ENCODE data around the gene WDHD1. TPM values are rescaled to one million over a fixed set of nuclear protein-coding genes. Genes with fewer than 3 reads are reported as not detected.

The WDHD1 gene
- total RNA-seq (2022) = 5.8 and 6.5 TPM in 2 replicates
- Bru-seq, nascent RNA = percentile 56 among the genes with signal in this experiment
- BruChase-seq, experiment 1, labeled RNA remaining after a 6-hour chase = percentile 56 among the genes with signal in this experiment
- percentile 57 among the genes with signal in this experiment for BruChase-seq, experiment 2, labeled RNA remaining after a 2-hour chase
- long read RNA-seq, full-length matches to known transcripts = 7 of 12 reads
- long read RNA-seq, partial matches to known transcripts = 0 of 12 reads
- long read RNA-seq, other reads (novel, unspliced or antisense) = 5 of 12 reads

- peak within 1 kb of the TSS; percentile 91 for H3K4me3 Mint-ChIP-seq (ENCODE audit: unreplicated experiment)
- H3K27ac Mint-ChIP-seq (ENCODE audit: low read depth, unreplicated experiment) = peak within 1 kb of the TSS; percentile 88
- H3K27me3 Mint-ChIP-seq (ENCODE audit: insufficient read depth, unreplicated experiment) = no peaks in the 10 kb centered on the region
- DNase-seq (ENCODE audit: unreplicated experiment) = peak; percentile 93
- BruUV-seq (replicated peaks) = no TSS peak
- H3K4me1 Mint-ChIP-seq (ENCODE audit: insufficient read depth, unreplicated experiment) = peaks cover 20% of the 10 kb centered on the region
- POLR2A ChIA-PET = interaction anchor here (0.5 to 6.4 kb wide), 35 partner anchors 9 to 1971 kb away, joined by 3 to 139 read pairs (median 4); partner anchors contain the start of genes DLGAP5, GCH1 and MAPK1IP1L
- TF ChIP-seq CTCF (IDR thresholded peaks at IDR 0.05; ENCODE audit: unreplicated experiment) = no peak
- no peaks in the 10 kb centered on the region for H3K9me3 Mint-ChIP-seq (ENCODE audit: unreplicated experiment)
- H3K36me3 Mint-ChIP-seq (ENCODE audit: insufficient read depth, unreplicated experiment) = peaks cover 7% of the 10 kb centered on the region
- intact Hi-C loops (cut with micrococcal nuclease) = no loop called here
- CTCF ChIA-PET = interaction anchor here (0.9 to 1.3 kb wide), 3 partner anchors 13 to 26 kb away, joined by 3 to 6 read pairs (median 5); partner anchors contain the start of gene MAPK1IP1L
Measured at GRCh38 chr14:55026793-55027561, at the start of gene WDHD1, which contains the start of gene SOCS4. Gene WDHD1, minus strand, starts transcription at chr14:55027099. Its CDS starts 312 bp downstream, at chr14:55026787. Gene SOCS4, plus strand, starts transcription at chr14:55027236. Its CDS starts 15,806 bp downstream, at chr14:55043042.

- BruUV-seq (replicated peaks) = no TSS peak
- TF ChIP-seq CTCF (IDR thresholded peaks at IDR 0.05; ENCODE audit: unreplicated experiment) = no peak
- Mint-ChIP-seq H3K27me3 (ENCODE audit: insufficient read depth, unreplicated experiment) (no peaks in the 10 kb centered on the region), H3K4me3 (ENCODE audit: unreplicated experiment) (peak overlapping the region; percentile 22), H3K4me1 (ENCODE audit: insufficient read depth, unreplicated experiment) (peaks cover 64% of the 10 kb centered on the region), H3K9me3 (ENCODE audit: unreplicated experiment) (peaks cover 6% of the 10 kb centered on the region), H3K36me3 (ENCODE audit: insufficient read depth, unreplicated experiment) (peaks cover 18% of the 10 kb centered on the region), H3K27ac (ENCODE audit: low read depth, unreplicated experiment) (peak overlapping the region; percentile 100)
- ChIA-PET CTCF (interaction anchor here (0.9 to 1.2 kb wide), 3 partner anchors 18 to 195 kb away, joined by 3 to 4 read pairs (median 3); no protein-coding TSS in a partner anchor), POLR2A (interaction anchor here (1.0 to 10.6 kb wide), 9 partner anchors 9 to 85 kb away, joined by 3 to 356 read pairs (median 12); partner anchors contain the start of genes MAPK1IP1L, SOCS4 and WDHD1)
- intact Hi-C loops (cut with micrococcal nuclease) = no loop called here
- DNase-seq (ENCODE audit: unreplicated experiment) = no peak
Measured at GRCh38 chr14:55075628-55076175, 48.8 kb upstream of the WDHD1 start.

- peaks cover 21% of the 10 kb centered on the region for H3K36me3 Mint-ChIP-seq (ENCODE audit: insufficient read depth, unreplicated experiment)
- peaks cover 6% of the 10 kb centered on the region for H3K9me3 Mint-ChIP-seq (ENCODE audit: unreplicated experiment)
Measured at GRCh38 chr14:55074662-55075061, 47.8 kb upstream of the WDHD1 start.

More at GRCh38 chr14:55074662-55075061, 47.8 kb upstream of the WDHD1 start:
- no peak for TF ChIP-seq CTCF (IDR thresholded peaks at IDR 0.05; ENCODE audit: unreplicated experiment)
- no peak overlapping the region for H3K4me3 Mint-ChIP-seq (ENCODE audit: unreplicated experiment)
- no peaks in the 10 kb centered on the region for H3K27me3 Mint-ChIP-seq (ENCODE audit: insufficient read depth, unreplicated experiment)
- peak overlapping the region; percentile 100 for H3K27ac Mint-ChIP-seq (ENCODE audit: low read depth, unreplicated experiment)
- no TSS peak for BruUV-seq (replicated peaks)
- CTCF ChIA-PET = interaction anchor here (0.6 to 1.1 kb wide), 3 partner anchors 15 to 57 kb away, joined by 3 to 4 read pairs (median 4); partner anchors contain the start of gene MAPK1IP1L
- peaks cover 65% of the 10 kb centered on the region for H3K4me1 Mint-ChIP-seq (ENCODE audit: insufficient read depth, unreplicated experiment)
- POLR2A ChIA-PET = interaction anchor here (0.6 to 10.6 kb wide), 7 partner anchors 8 to 81 kb away, joined by 3 to 356 read pairs (median 39); partner anchors contain the start of genes MAPK1IP1L, SOCS4 and WDHD1
- intact Hi-C loops (cut with micrococcal nuclease) = no loop called here
- peak; percentile 34 for DNase-seq (ENCODE audit: unreplicated experiment)
